GM21717 (cell line): ENCODE measurements around the gene PARD3B.

Source experiments
- ATAC-seq: cut with Tn5 transposase; IDR thresholded peaks from one replicate; pipeline ENCODE4 v1.9.1; 2021; ENCODE audit warnings: mild to moderate bottlenecking, moderate library complexity; ENCODE audit not compliant: unreplicated experiment

The PARD3B gene

GRCh38 chr2:205568620-205569019 is 1023.3 kb downstream of the PARD3B start:
- ATAC-seq, result no peak

DNA sequence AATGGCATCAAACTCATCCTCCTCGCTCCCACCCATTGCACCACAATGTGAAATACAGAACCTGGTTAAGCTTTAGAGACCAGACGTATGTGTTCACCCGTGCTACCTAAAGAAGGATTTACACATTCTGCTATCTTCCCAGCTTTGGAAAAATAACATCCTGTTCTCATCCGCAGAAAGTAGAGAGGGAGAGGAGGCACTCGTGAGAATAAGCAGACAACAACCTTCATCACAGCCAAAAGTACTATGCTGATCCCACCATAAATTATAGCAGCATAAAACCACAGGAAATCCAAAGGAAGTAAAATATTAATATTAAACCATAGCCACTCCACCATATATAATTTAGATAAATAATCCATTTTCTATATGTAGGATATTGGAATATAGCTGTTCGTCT is 1025.4 kb downstream of the PARD3B start:
- ATAC-seq, result no peak

DNA sequence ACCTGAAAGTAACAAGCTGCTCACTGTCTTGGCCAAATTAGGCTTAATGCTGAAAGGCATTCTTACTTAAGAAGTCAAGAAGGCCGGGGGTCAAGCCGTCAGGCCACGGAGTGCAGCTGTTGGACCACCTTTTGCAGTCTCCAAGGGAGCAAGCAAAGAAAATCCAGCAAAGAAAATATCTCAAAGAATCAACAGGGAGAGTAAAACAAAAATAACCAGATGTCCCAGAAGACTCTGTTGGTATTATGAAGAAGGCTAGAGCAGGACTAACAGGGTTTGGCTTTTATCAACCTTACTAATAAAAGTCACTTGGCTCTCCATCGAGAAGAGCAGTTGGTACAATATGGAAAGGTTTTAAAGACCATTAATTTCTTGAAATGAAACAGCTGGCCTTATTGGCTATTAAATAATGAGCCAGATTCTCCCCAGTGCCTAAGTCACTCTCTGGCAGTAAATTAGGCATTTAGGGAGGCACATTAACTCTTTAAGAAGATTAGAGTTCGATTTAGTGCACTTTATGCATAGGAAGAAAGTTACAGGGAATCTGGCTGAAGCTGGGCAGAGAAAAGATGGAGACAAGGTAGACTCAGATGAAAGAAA is 1026.2 kb downstream of the PARD3B start:
- ATAC-seq, result no peak

GRCh38 chr2:205574001-205574400 is 1028.7 kb downstream of the PARD3B start:
- no peak for ATAC-seq

DNA sequence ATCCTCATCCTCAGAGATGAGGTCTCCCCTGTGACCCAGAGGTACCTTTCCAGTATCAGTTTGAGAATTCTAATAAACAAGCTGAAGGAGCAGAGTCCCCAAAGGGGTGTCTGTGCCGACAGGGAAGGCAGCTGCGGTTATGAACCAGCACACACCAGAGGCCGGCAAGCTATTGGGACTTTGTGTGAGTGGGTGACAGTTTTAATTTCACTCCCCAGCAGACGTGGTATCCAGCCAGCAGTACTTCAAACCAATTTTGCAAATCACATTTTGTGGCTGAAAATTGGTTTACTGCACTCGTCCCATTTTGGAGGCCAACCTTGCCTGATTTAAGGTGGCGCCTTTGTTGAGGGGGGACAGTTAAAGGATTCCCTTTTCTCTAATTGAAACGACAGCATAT is 1034.1 kb downstream of the PARD3B start:
- ATAC-seq, result no peak

- ATAC-seq, result no peak
Observed at GRCh38 chr2:205580212-205580987, 1035.1 kb downstream of the PARD3B start.

DNA sequence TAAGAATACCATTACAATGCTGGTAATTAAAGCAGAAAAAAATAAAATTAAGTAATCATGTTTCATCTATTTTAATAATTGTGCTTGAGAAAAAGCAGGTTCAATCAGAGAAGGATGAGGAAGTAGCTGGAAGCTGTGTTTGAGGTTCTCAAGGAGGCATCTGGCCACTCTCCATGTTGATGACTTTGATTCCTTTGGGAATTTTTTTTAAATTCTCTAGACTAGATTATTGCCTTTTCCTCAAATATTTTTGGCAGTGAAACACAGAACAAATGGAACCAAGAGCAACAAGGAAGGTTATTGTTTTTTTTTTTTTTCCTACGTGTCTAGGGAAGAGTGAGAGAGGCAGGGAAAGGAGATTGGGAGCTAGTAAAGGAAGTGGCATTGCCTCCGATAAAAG is 1037.1 kb downstream of the PARD3B start:
- ATAC-seq, result no peak

DNA sequence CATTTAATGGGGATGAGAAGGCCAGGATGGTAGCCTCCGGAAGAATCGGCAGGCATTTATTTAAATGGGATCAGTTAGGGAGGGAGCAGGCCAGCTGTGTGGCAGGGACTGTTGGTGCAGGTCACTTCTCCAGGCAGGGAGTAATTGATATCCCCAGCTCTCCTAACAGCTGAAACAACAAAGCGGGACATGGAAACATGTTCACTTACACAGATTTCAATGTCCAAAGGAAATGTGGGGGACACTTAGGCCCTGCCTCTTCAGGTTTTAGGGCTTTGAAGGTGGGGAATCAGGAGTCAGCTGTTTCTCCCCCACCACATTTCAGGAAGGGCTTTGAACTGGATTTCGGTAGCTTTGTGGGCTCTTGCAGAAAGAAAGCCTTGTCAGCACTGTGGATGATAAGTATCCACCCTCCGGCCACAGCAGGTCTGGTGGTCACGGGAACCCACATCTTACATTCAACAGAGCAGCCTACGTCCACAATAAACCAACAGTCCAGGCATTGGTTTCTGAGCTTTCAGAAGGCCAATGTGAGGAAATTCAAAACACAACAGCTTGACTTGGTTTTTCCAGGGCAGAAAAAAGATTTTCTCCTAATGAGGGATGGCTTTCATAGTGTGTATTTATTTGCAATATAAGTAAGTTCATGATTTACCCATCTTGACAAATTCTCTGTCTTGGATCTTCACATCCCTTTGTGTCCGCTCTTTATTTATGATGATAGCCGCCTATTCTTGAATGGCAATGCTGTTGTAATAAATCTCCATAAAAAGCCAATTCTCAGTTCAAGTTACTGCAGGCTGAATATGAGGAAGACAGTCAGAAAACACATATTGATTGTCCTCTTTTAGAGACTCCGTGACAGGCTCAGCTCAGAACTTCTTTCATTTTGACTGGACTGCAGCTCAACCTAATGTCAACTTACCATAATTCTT is 1040.4 kb downstream of the PARD3B start:
- no peak for ATAC-seq

DNA sequence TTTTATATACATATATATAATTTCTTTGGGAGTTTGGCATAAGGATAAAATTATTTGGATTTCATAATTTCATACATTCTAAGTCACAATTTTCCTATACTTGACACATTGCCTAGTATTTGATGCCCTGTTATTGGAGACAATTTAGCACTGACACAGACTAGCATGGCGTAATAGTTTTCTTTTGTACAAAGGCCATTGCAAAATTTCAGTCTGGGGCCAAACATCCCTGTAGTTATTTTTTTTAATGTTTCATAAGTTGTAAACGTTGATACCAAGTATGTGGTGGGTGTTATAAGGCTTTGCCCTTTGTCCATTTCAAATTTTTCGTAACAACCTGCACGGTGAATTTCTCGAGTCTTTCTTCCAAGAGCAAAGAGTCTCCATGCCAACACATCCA is 1041.4 kb downstream of the PARD3B start:
- ATAC-seq, result no peak

GRCh38 chr2:205589479-205589878 is 1044.2 kb downstream of the PARD3B start:
- no peak for ATAC-seq

GRCh38 chr2:205590759-205591158 is 1045.5 kb downstream of the PARD3B start:
- ATAC-seq, result no peak

- no peak for ATAC-seq
Observed at GRCh38 chr2:205593891-205594290, 1048.6 kb downstream of the PARD3B start.

DNA sequence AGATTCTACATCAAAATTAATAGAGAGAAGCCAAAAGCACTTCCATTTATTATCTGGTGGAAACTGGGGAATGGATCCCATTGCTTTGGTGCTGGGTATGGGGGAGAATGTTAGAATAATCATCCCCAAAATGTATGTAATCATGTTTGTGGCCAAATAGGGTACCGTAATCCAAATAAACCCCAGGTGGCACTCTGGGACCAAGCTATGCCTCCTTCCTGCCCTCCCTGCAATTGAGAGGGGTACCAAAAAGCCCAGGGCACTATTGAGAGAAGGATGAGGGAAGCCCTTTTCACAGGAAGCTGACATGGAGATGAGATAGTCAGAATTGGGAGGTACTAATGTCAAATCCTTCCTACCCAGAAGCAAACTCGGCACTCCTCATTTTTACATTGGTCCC is 1051.3 kb downstream of the PARD3B start:
- no peak for ATAC-seq

DNA sequence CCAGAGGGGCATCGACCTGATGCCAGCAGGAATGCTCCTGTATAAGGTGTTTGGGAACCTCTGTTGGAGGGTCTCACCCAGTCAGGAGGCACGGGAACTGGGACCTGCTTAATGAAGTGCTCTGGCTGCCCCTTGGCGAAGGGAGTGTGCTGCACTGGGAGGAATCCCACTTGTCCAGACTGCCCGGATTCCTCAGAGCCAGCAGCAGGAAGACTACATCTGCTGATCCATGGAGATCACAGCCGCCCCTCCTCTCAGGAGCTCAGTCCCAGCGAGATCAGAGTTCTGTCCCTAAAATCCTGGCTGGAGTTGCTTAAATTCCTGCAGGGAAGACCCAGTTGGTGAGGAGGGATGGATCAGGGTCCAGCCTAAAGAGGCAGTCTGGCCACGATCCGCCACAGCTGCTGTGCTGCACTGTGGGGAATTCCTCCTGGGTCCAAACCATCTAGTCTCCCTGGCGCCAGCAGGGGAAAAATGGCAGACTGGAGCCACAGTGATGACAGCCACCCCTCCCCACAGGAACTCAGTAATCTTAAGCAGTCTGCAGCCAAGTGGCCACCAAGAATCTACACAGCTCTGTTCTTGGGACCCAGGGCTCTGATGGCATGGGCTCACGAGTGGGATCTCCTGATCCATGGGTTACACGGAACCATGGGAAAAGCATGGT is 1060.5 kb downstream of the PARD3B start:
- ATAC-seq, result no peak

DNA sequence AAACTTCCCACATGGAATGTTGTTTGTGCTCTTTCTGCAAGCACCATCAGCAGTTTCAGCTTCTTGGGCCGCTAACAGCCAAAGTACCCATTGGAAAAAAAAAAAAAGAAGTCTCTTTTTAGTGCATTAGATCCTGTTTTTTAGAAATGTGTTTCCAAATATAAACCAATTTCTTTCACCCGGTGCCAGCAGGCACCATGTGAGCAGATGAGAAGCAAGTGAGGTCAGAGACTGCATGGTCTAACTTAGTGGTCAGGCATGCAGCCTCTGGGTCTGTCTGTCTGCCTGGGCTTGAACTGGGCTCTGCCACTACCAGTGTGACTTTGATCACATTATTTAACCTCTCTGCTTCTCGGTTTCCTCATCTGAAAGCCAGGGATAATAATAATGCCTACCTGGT is 1061.9 kb downstream of the PARD3B start:
- no peak for ATAC-seq

- ATAC-seq, result no peak
Observed at GRCh38 chr2:205609113-205609512, 1063.8 kb downstream of the PARD3B start.

GRCh38 chr2:205610437-205610836 is 1065.2 kb downstream of the PARD3B start:
- no peak for ATAC-seq

GRCh38 chr2:205612636-205613035 is 1067.4 kb downstream of the PARD3B start:
- ATAC-seq, result no peak

GRCh38 chr2:205613970-205614559 is 1068.8 kb downstream of the PARD3B start:
- ATAC-seq, result no peak

DNA sequence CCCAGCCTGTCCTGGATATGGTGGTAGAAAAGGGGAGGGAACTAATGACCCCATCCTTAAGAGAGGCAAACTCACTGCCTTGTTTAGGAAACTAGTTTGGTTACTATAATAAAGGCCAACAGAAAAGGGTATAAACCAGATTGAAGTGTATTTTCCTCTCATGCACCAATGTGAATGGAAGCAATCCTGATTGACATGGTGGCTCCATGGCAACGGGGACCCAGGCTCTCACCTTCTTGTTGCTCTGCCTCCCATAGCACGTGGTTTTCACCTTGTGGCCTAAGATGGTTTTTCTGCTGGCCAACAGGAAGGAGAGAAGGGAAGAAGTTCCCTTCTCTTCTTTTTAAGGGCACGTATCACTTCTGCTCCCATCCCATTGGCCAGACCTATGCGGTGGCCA is 1069.7 kb downstream of the PARD3B start:
- ATAC-seq, result no peak

- ATAC-seq, result no peak
Observed at GRCh38 chr2:205617905-205618304, 1072.6 kb downstream of the PARD3B start.
